WTC11 (cell line): ENCODE results near the gene TCP11L2. TPM values are rescaled to one million over a fixed set of nuclear protein-coding genes. Genes with fewer than 3 reads are reported as not detected.

Experiments used
- ATAC-seq: fragments of 200-7000 bp; cut with Tn5 transposase; 2 replicates; pipeline ENCODE4 v1.10.0; 2021; ENCODE audit warnings: mild to moderate bottlenecking, moderate library complexity
- CTCF ChIA-PET: fragments of 300-600 bp; sonication (Branson Sonifier 250); formaldehyde crosslinking; loops from one replicate; lab custom pipeline; 2021; ENCODE audit warnings: antibody characterized with exemption; lab: Charles Lee
- POLR2A ChIA-PET: fragments of 350-600 bp; sonication (Branson Sonifier 250); formaldehyde crosslinking; loops from one replicate; lab custom pipeline; 2021; ENCODE audit warnings: antibody characterized with exemption; lab: Charles Lee
- DNase-seq: peaks from one replicate; pipeline ENCODE4 v3.0.0; 2021; ENCODE audit warnings: low spot score
- H3K27ac Mint-ChIP-seq: 2 replicates; pipeline ENCODE4 v1.8.0; 2021; ENCODE audit warnings: mixed read lengths
- H3K27me3 Mint-ChIP-seq: 2 replicates; pipeline ENCODE4 v1.8.0; 2021; ENCODE audit warnings: low read depth, mild to moderate bottlenecking, moderate library complexity, mixed read lengths
- H3K36me3 Mint-ChIP-seq: 2 replicates; pipeline ENCODE4 v1.8.0; 2021; ENCODE audit warnings: mixed read lengths
- H3K4me1 Mint-ChIP-seq: 2 replicates; pipeline ENCODE4 v1.8.0; 2022; ENCODE audit warnings: mixed read lengths
- H3K4me3 Mint-ChIP-seq: 2 replicates; pipeline ENCODE4 v1.8.0; 2021; ENCODE audit warnings: mild to moderate bottlenecking, moderate library complexity, mixed read lengths
- H3K9me3 Mint-ChIP-seq: 2 replicates; pipeline ENCODE4 v1.8.0; 2021; ENCODE audit warnings: mixed read lengths
- ESRRA ChIP-seq: sonication (generic); formaldehyde crosslinking; IDR thresholded peaks from 2 replicates; pipeline ENCODE4 v1.8.1; 2022; ENCODE audit warnings: mild to moderate bottlenecking, missing genetic modification reagents, borderline replicate concordance
- GABPB1 ChIP-seq: sonication (generic); formaldehyde crosslinking; IDR thresholded peaks from 2 replicates; pipeline ENCODE4 v1.8.1; 2023; ENCODE audit warnings: mild to moderate bottlenecking, missing genetic modification reagents
- GRHL2 ChIP-seq: fragments of 250-450 bp; sonication (Bioruptor Pico); IDR thresholded peaks from 2 replicates; pipeline ENCODE4 v1.8.0; 2022; ENCODE audit warnings: mild to moderate bottlenecking, moderate library complexity; ENCODE audit not compliant: insufficient replicate concordance, severe bottlenecking
- IRF2 ChIP-seq: sonication (generic); formaldehyde crosslinking; IDR thresholded peaks from 2 replicates; pipeline ENCODE4 v1.8.0; 2022; ENCODE audit warnings: low read depth, missing genetic modification reagents, borderline replicate concordance
- JUN ChIP-seq: sonication (generic); formaldehyde crosslinking; IDR thresholded peaks from 2 replicates; pipeline ENCODE4 v1.8.0; 2023; ENCODE audit warnings: mild to moderate bottlenecking, missing genetic modification reagents
- MXD4 ChIP-seq: fragments of 250-450 bp; sonication (Bioruptor Pico); IDR thresholded peaks from 2 replicates; pipeline ENCODE4 v1.8.0; 2021; ENCODE audit warnings: mild to moderate bottlenecking, moderate library complexity, borderline replicate concordance
- RELA ChIP-seq: sonication (generic); formaldehyde crosslinking; IDR thresholded peaks from 2 replicates; pipeline ENCODE4 v1.8.1; 2022; ENCODE audit warnings: missing genetic modification reagents, mild to moderate bottlenecking, borderline replicate concordance
- SMAD3 ChIP-seq: sonication (generic); formaldehyde crosslinking; IDR thresholded peaks from 2 replicates; pipeline ENCODE4 v1.8.0; 2022; ENCODE audit warnings: missing genetic modification reagents, mild to moderate bottlenecking, borderline replicate concordance
- ZNF138 ChIP-seq: sonication (generic); formaldehyde crosslinking; conservative IDR thresholded peaks from 2 replicates; pipeline ENCODE4 v1.8.1; 2022; ENCODE audit warnings: mild to moderate bottlenecking, moderate library complexity, missing genetic modification reagents
- ZNF423 ChIP-seq: fragments of 250-450 bp; sonication (Bioruptor Pico); IDR thresholded peaks from 2 replicates; pipeline ENCODE4 v2.1.2; 2022; ENCODE audit warnings: mild to moderate bottlenecking, moderate library complexity
- total RNA-seq: library from RNA; stranded (reverse); gene quantifications from 3 replicates; pipeline ENCODE4 v1.2.3, GENCODE V29; 2021
- TF ChIP-seq, protein P1 (sequence below): sonication (generic); formaldehyde crosslinking; IDR thresholded peaks from 2 replicates; pipeline ENCODE4 v1.8.0; 2022; ENCODE audit warnings: mild to moderate bottlenecking, missing genetic modification reagents
- TF ChIP-seq, protein P2 (sequence below): sonication (generic); formaldehyde crosslinking; IDR thresholded peaks from 2 replicates; pipeline ENCODE4 v1.8.0; 2022; ENCODE audit warnings: mild to moderate bottlenecking, missing genetic modification reagents
- TF ChIP-seq, protein P3 (sequence below): sonication (generic); formaldehyde crosslinking; IDR thresholded peaks from 2 replicates; pipeline ENCODE4 v1.8.1; 2023; ENCODE audit warnings: mild to moderate bottlenecking, missing genetic modification reagents, moderate library complexity
- TF ChIP-seq, protein P4 (sequence below): sonication (generic); formaldehyde crosslinking; IDR thresholded peaks from 2 replicates; pipeline ENCODE4 v1.8.1; 2022; ENCODE audit warnings: low read depth, mild to moderate bottlenecking, moderate library complexity, missing genetic modification reagents, borderline replicate concordance
- TF ChIP-seq, protein P5 (sequence below): sonication (generic); formaldehyde crosslinking; IDR thresholded peaks from 2 replicates; pipeline ENCODE4 v1.8.0; 2023; ENCODE audit warnings: missing genetic modification reagents
- TF ChIP-seq, protein P6 (sequence below): sonication (generic); formaldehyde crosslinking; IDR thresholded peaks from 2 replicates; pipeline ENCODE4 v1.8.0; 2022; ENCODE audit warnings: missing genetic modification reagents
- TF ChIP-seq, protein P7 (sequence below): sonication (generic); formaldehyde crosslinking; IDR thresholded peaks from 2 replicates; pipeline ENCODE4 v1.8.1; 2023; ENCODE audit warnings: mild to moderate bottlenecking, missing genetic modification reagents, moderate library complexity
- TF ChIP-seq, protein P8 (sequence below): sonication (generic); formaldehyde crosslinking; IDR thresholded peaks from 2 replicates; pipeline ENCODE4 v1.8.0; 2022; ENCODE audit warnings: mild to moderate bottlenecking, missing genetic modification reagents

Gene TCP11L2
- total RNA-seq, 1 experiment from 2014 or later: 12.3 TPM

DNA sequence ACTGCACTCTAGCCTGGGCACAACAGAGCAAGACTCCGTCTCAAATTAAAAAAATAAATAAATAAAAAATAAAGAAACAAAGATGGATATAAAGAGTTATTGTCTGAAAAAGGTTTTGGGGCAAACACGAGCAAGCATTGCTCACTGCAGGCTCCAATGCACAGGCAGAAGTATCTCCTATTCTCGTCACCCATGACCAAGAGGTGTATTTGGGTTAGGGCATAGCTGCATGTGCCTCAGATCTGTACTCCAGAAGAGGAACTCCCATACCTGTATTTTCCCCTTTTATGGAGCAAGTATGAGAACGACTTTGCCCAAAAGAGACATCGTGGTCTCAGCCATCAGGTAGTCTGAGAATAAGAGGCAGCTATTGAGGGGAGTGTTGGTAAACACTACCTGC lies 10.2 kb upstream of the TCP11L2 start (continued):
- no peak for TF ChIP-seq GRHL2
- TF ChIP-seq, protein P1, sequence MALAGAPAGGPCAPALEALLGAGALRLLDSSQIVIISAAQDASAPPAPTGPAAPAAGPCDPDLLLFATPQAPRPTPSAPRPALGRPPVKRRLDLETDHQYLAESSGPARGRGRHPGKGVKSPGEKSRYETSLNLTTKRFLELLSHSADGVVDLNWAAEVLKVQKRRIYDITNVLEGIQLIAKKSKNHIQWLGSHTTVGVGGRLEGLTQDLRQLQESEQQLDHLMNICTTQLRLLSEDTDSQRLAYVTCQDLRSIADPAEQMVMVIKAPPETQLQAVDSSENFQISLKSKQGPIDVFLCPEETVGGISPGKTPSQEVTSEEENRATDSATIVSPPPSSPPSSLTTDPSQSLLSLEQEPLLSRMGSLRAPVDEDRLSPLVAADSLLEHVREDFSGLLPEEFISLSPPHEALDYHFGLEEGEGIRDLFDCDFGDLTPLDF (CRISPR knock-in tag): no peak
- TF ChIP-seq ESRRA (CRISPR knock-in tag): no peak
- no peak for TF ChIP-seq JUN (CRISPR knock-in tag)
- no peak for TF ChIP-seq MXD4
- TF ChIP-seq, protein P2, sequence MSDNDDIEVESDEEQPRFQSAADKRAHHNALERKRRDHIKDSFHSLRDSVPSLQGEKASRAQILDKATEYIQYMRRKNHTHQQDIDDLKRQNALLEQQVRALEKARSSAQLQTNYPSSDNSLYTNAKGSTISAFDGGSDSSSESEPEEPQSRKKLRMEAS (CRISPR knock-in tag): no peak
- TF ChIP-seq, protein P3, sequence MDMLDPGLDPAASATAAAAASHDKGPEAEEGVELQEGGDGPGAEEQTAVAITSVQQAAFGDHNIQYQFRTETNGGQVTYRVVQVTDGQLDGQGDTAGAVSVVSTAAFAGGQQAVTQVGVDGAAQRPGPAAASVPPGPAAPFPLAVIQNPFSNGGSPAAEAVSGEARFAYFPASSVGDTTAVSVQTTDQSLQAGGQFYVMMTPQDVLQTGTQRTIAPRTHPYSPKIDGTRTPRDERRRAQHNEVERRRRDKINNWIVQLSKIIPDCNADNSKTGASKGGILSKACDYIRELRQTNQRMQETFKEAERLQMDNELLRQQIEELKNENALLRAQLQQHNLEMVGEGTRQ: no peak
- TF ChIP-seq IRF2 (CRISPR knock-in tag): no peak
- TF ChIP-seq, protein P4, sequence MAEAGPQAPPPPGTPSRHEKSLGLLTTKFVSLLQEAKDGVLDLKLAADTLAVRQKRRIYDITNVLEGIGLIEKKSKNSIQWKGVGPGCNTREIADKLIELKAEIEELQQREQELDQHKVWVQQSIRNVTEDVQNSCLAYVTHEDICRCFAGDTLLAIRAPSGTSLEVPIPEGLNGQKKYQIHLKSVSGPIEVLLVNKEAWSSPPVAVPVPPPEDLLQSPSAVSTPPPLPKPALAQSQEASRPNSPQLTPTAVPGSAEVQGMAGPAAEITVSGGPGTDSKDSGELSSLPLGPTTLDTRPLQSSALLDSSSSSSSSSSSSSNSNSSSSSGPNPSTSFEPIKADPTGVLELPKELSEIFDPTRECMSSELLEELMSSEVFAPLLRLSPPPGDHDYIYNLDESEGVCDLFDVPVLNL: no peak
- TF ChIP-seq, protein P5, sequence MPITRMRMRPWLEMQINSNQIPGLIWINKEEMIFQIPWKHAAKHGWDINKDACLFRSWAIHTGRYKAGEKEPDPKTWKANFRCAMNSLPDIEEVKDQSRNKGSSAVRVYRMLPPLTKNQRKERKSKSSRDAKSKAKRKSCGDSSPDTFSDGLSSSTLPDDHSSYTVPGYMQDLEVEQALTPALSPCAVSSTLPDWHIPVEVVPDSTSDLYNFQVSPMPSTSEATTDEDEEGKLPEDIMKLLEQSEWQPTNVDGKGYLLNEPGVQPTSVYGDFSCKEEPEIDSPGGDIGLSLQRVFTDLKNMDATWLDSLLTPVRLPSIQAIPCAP: no peak
- TF ChIP-seq, protein P6, sequence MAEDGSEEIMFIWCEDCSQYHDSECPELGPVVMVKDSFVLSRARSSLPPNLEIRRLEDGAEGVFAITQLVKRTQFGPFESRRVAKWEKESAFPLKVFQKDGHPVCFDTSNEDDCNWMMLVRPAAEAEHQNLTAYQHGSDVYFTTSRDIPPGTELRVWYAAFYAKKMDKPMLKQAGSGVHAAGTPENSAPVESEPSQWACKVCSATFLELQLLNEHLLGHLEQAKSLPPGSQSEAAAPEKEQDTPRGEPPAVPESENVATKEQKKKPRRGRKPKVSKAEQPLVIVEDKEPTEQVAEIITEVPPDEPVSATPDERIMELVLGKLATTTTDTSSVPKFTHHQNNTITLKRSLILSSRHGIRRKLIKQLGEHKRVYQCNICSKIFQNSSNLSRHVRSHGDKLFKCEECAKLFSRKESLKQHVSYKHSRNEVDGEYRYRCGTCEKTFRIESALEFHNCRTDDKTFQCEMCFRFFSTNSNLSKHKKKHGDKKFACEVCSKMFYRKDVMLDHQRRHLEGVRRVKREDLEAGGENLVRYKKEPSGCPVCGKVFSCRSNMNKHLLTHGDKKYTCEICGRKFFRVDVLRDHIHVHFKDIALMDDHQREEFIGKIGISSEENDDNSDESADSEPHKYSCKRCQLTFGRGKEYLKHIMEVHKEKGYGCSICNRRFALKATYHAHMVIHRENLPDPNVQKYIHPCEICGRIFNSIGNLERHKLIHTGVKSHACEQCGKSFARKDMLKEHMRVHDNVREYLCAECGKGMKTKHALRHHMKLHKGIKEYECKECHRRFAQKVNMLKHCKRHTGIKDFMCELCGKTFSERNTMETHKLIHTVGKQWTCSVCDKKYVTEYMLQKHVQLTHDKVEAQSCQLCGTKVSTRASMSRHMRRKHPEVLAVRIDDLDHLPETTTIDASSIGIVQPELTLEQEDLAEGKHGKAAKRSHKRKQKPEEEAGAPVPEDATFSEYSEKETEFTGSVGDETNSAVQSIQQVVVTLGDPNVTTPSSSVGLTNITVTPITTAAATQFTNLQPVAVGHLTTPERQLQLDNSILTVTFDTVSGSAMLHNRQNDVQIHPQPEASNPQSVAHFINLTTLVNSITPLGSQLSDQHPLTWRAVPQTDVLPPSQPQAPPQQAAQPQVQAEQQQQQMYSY (CRISPR knock-in tag): no peak

DNA sequence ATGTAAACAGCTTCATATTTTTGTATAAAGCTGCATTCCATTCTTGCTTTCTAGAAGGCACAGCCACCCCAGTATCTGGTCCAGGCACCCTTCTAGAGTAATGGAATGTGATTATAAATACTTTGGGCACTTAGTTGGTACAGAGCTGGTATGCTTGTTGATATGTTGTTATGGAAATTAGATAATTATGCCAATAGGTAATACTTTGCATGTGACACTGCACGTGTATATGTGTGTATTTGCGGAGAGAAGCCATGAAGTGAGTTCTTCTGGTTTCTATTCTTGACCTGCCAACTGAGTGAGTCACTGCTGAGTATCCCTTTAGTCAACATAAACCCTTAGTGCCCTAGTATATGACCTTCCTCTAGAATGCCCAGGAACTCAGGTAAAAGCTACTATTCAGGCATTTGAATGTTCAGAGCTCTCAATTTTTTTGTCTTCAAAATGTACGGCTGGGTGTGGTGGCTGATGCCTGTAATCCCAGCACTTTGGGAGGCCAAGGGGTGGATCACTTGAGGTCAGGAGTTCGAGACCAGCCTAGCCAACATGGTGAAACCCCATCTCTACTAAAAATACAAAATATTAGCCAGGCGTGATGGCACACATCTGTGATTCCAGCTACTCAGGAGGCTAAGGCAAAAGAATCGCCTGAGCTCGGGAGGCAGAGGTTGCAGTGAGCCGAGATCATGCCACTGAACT lies 6.2 kb upstream of the TCP11L2 start:
- no peaks in the 10 kb centered on the region for H3K9me3 Mint-ChIP-seq
- ATAC-seq: no peak
- ChIA-PET CTCF (interaction anchor here (1.8 kb wide), 1 partner anchor 61 kb away, joined by 5 read pairs; the partner anchor contains the start of gene POLR3B), POLR2A (no interaction called here)
- no peaks in the 10 kb centered on the region for H3K27me3 Mint-ChIP-seq
- H3K36me3 Mint-ChIP-seq: no peaks in the 10 kb centered on the region
- peaks cover 17% of the 10 kb centered on the region for H3K4me1 Mint-ChIP-seq
- no peak overlapping the region for H3K27ac Mint-ChIP-seq
- H3K4me3 Mint-ChIP-seq: no peak overlapping the region
- TF ChIP-seq, protein P7, sequence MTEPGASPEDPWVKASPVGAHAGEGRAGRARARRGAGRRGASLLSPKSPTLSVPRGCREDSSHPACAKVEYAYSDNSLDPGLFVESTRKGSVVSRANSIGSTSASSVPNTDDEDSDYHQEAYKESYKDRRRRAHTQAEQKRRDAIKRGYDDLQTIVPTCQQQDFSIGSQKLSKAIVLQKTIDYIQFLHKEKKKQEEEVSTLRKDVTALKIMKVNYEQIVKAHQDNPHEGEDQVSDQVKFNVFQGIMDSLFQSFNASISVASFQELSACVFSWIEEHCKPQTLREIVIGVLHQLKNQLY (CRISPR knock-in tag): no peak
- TF ChIP-seq GABPB1: no peak
- TF ChIP-seq, protein P5: no peak
- TF ChIP-seq, protein P2 (CRISPR knock-in tag): no peak
- TF ChIP-seq, protein P8, sequence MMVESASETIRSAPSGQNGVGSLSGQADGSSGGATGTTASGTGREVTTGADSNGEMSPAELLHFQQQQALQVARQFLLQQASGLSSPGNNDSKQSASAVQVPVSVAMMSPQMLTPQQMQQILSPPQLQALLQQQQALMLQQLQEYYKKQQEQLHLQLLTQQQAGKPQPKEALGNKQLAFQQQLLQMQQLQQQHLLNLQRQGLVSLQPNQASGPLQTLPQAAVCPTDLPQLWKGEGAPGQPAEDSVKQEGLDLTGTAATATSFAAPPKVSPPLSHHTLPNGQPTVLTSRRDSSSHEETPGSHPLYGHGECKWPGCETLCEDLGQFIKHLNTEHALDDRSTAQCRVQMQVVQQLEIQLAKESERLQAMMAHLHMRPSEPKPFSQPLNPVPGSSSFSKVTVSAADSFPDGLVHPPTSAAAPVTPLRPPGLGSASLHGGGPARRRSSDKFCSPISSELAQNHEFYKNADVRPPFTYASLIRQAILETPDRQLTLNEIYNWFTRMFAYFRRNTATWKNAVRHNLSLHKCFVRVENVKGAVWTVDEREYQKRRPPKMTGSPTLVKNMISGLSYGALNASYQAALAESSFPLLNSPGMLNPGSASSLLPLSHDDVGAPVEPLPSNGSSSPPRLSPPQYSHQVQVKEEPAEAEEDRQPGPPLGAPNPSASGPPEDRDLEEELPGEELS (CRISPR knock-in tag): no peak
- no peak for TF ChIP-seq JUN (CRISPR knock-in tag)
- TF ChIP-seq MXD4: no peak
- no peak for TF ChIP-seq ZNF423 (CRISPR knock-in tag)
- no peak for TF ChIP-seq SMAD3 (CRISPR knock-in tag)
- TF ChIP-seq RELA: no peak
- no peak for TF ChIP-seq ZNF138 (CRISPR knock-in tag)
- TF ChIP-seq, all 79 proteins: peak for 0
- DNase-seq: no peak
